CD4-positive, alpha-beta T cell treated with Interferon alpha-2 for 1 hour (primary cell): Measurements from ENCODE around the gene FTHL17.

ENCODE experiments used
- DNase-seq, 2 donors: peaks; one replicate each; pipeline ENCODE4 v3.0.0-alpha.2; 2020 to 2022

Gene FTHL17

GRCh38 chrX:31036895-31037294, 34.9 kb downstream of the FTHL17 start:
- DNase-seq = peak in 1 of 2 donors; percentile 10

GRCh38 chrX:31027351-31027750, 44.5 kb downstream of the FTHL17 start:
- no peak for DNase-seq

DNA sequence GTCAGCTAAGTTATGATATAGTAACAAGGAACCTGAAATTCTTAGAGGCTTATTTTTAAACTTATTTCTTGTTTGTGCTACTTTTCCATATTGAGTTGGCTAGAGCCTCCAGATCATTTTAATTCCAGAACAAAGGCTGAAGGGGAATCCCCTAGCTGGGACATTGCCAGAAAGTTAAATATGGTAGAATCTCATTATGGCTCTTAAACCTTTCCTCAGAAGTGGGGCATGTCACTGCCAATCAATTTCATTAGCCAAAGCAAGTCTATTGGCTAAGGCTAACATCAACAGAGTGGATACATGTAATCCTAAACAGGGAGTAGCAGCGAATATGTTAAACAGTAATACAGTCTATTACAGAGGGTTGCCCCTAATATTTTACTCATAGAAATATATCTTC, 47.0 kb downstream of the FTHL17 start:
- DNase-seq = no peak

GRCh38 chrX:31021537-31021936, 50.3 kb downstream of the FTHL17 start:
- no peak for DNase-seq
